HCT116 (cell line): ENCODE measurements around the gene FAM151A. TPM values are rescaled to one million over a fixed set of nuclear protein-coding genes. Genes with fewer than 3 reads are reported as not detected.

ENCODE experiments used
- ATAC-seq: fragments of 200-7000 bp; cut with Tn5 transposase; 2 replicates; pipeline ENCODE4 v1.9.1; 2020; ENCODE audit warnings: mild to moderate bottlenecking, moderate library complexity
- BruUV-seq: library from RNA; stranded (reverse); fragments of 400-500 nt; replicated peaks from 2 replicates; lab custom pipeline; 2021; lab: Mats Ljungman, UMichigan
- CTCF ChIA-PET: fragments of 300-600 bp; sonication (Branson Sonifier 250); formaldehyde crosslinking; loops from one replicate; lab custom pipeline; 2021; ENCODE audit warnings: antibody characterized with exemption; lab: Charles Lee
- POLR2A ChIA-PET: fragments of 300-600, 350-600 bp; sonication (Branson Sonifier 250); formaldehyde crosslinking; loops from one replicate; lab custom pipeline; 2021; ENCODE audit warnings: antibody characterized with exemption; lab: Charles Lee
- RAD21 ChIA-PET, 2 experiments: fragments of 300-600 bp; sonication (Branson Sonifier 250); formaldehyde crosslinking; loops; one replicate each; lab custom pipeline; 2023; ENCODE audit warnings: low total read pairs in 2 of 2; ENCODE audit not compliant: uncharacterized antibody in 2 of 2, unreplicated experiment in 2 of 2, low non-redundant PET in 1 of 2; lab: Charles Lee
- DNase-seq: peaks from one replicate; pipeline ENCODE4 v3.0.0-alpha.2; 2010; ENCODE audit warnings: low read depth, low spot score
- H2AFZ ChIP-seq: fragments of 200-600 bp; shearing (Covaris generic), sonication (generic); 2 replicates; pipeline ENCODE4 v1.6.1; 2017; ENCODE audit warnings: low read depth, mixed run types, mixed read lengths, antibody characterized with exemption, low read length; ENCODE audit not compliant: poor library complexity, severe bottlenecking
- H3K27ac ChIP-seq: 2 replicates; pipeline ENCODE4 v1.5.1; 2012; ENCODE audit warnings: low read depth, low read length
- H3K27me3 ChIP-seq: fragments of 200-600 bp; sonication (generic); 2 replicates; pipeline ENCODE4 v1.6.1; 2016; ENCODE audit warnings: mixed run types, low read length, mixed read lengths; ENCODE audit not compliant: insufficient read depth
- H3K36me3 ChIP-seq, 2 experiments: fragments of 200-500 bp in 1 of 2; fragments of 200-600 bp in 1 of 2; sonication (Bioruptor generic) in 1 of 2; sonication (generic) in 1 of 2; 2 replicates each; pipeline versions ENCODE4 v1.5.1 to v1.6.1; 2014 to 2016; ENCODE audit warnings: low read length in 2 of 2, inconsistent platforms in 1 of 2, mixed read lengths in 1 of 2, mixed run types in 1 of 2; ENCODE audit not compliant: insufficient read depth in 2 of 2, control insufficient read depth in 1 of 2
- H3K4me1 ChIP-seq, 2 experiments: fragments of 200-600 bp in 1 of 2; sonication (generic) in 1 of 2; 2 replicates each; pipeline versions ENCODE4 v1.5.1 to v1.6.1; 2012 to 2017; ENCODE audit warnings: low read length in 2 of 2, inconsistent platforms in 1 of 2, mild to moderate bottlenecking in 1 of 2, mixed read lengths in 1 of 2, mixed run types in 1 of 2, moderate library complexity in 1 of 2; ENCODE audit not compliant: insufficient read depth in 2 of 2, control insufficient read depth in 1 of 2
- H3K4me2 ChIP-seq: fragments of 200-600 bp; sonication (generic); 2 replicates; pipeline ENCODE4 v1.6.1; 2017; ENCODE audit warnings: mixed run types, low read length, mixed read lengths
- H3K4me3 ChIP-seq, 2 experiments: fragments of 200-600 bp in 1 of 2; sonication (generic) in 1 of 2; replicated peaks in 1 of 2; 2 replicates each; pipeline ENCODE4 v1.5.1; 2011 to 2016; ENCODE audit warnings: low read length in 2 of 2, control low read depth in 1 of 2, low read depth in 1 of 2, mild to moderate bottlenecking in 1 of 2, mixed read lengths in 1 of 2, mixed run types in 1 of 2
- H3K79me2 ChIP-seq: fragments of 200-600 bp; sonication (generic); 2 replicates; pipeline ENCODE4 v1.6.1; 2017; ENCODE audit warnings: mild to moderate bottlenecking, mixed run types, low read length, moderate library complexity, mixed read lengths; ENCODE audit not compliant: insufficient read depth
- H3K9ac ChIP-seq: fragments of 200-600 bp; sonication (generic); 2 replicates; pipeline ENCODE4 v1.6.1; 2016; ENCODE audit warnings: low read length, mixed read lengths
- H3K9me2 ChIP-seq: fragments of 200-600 bp; sonication (generic), shearing (Covaris generic); 2 replicates; pipeline ENCODE4 v1.6.1; 2017; ENCODE audit warnings: mixed run types, mild to moderate bottlenecking, moderate library complexity; ENCODE audit not compliant: insufficient read depth
- H3K9me3 ChIP-seq, 2 experiments: fragments of 200-500 bp in 1 of 2; fragments of 200-600 bp in 1 of 2; sonication (Bioruptor generic) in 1 of 2; sonication (generic) in 1 of 2; 2 replicates each; pipeline ENCODE4 v1.6.1; 2014 to 2017; ENCODE audit warnings: low read length in 2 of 2, mixed read lengths in 2 of 2, inconsistent platforms in 1 of 2, low read depth in 1 of 2, mild to moderate bottlenecking in 1 of 2, mixed run types in 1 of 2, moderate library complexity in 1 of 2; ENCODE audit not compliant: control insufficient read depth in 1 of 2, insufficient read depth in 1 of 2
- H4K20me1 ChIP-seq: fragments of 200-600 bp; sonication (generic), shearing (Covaris generic); 2 replicates; pipeline ENCODE4 v1.6.1; 2017; ENCODE audit warnings: mixed run types, mild to moderate bottlenecking, moderate library complexity; ENCODE audit not compliant: insufficient read depth
- ZFX ChIP-seq: fragments of 450-650 bp; IDR thresholded peaks from 2 replicates; pipeline ENCODE4 v1.6.1; 2017
- intact Hi-C: fragments of 100-400 bp; cut with micrococcal nuclease; formaldehyde crosslinking; loops from 2 replicates; pipeline ENCODE4 v1.10.0; 2022
- total RNA-seq: library from RNA; stranded (reverse); gene quantifications from one replicate; pipeline ENCODE4 v1.2.1, GENCODE V29; 2021; ENCODE audit not compliant: unreplicated experiment
- TF ChIP-seq, protein P1 (sequence below): IDR thresholded peaks from 2 replicates; pipeline ENCODE4 v1.6.1; 2012; ENCODE audit warnings: low read depth
- TF ChIP-seq, protein P2 (sequence below), 3 experiments: fragments of 200-600 bp in 1 of 3; sonication (generic) in 1 of 3; IDR thresholded peaks in 2 of 3; conservative IDR thresholded peaks in 1 of 3; 2 replicates each; pipeline ENCODE4 v1.5.1; 2012 to 2017; ENCODE audit warnings: low read depth in 2 of 3, low read length in 2 of 3, antibody characterized with exemption in 1 of 3, borderline replicate concordance in 1 of 3, control low read depth in 1 of 3, mild to moderate bottlenecking in 1 of 3, mixed read lengths in 1 of 3, mixed run types in 1 of 3, moderate library complexity in 1 of 3; ENCODE audit not compliant: insufficient read depth in 1 of 3

FAM151A gene
- total RNA-seq, 1 experiment from 2014 or later: not detected

DNA sequence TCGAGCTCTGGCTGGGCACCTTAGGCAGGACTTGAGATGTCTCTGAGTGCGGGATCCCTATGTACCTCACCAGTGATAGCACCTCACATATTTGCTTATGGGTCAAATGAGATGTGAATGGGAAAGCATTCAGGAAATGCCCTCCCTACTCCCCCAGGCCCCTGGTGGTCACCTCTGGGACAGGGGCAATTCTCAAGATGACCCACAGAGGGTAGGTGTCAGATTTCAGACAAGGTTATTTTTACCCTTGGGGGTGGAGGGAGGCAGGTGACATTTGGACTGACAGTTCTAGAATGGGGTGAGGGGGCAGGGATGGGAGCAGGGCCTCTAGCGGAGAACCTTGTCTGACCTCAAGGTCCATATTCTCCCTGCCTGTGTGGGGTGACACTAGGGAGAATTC, 48.2 kb downstream of the FAM151A start:
- CTCF ChIA-PET: no interaction called here
- peaks cover 47 to 56% of the 10 kb centered on the region in 2 experiments for H3K4me1 ChIP-seq
- H3K4me2 ChIP-seq: peak overlapping the region; percentile 40

More for the DNA sequence above, 48.2 kb downstream of the FAM151A start:
- POLR2A ChIA-PET: interaction anchor here (1.3 kb wide), 1 partner anchor 11 kb away, joined by 4 read pairs; no protein-coding TSS in a partner anchor
- Histone ChIP-seq H3K79me2 (no peaks in the 10 kb centered on the region), H3K4me3 (no peak overlapping the region), H4K20me1 (no peaks in the 10 kb centered on the region), H3K9me2 (no peaks in the 10 kb centered on the region), H2AFZ (no peak overlapping the region), H3K27me3 (no peaks in the 10 kb centered on the region), H3K36me3 (no peaks in the 10 kb centered on the region), H3K27ac (no peak overlapping the region), H3K9ac (no peak overlapping the region), H3K9me3 (no peaks in the 10 kb centered on the region)
- RAD21 ChIA-PET: no interaction called here
- no TSS peak for BruUV-seq
- peak; percentile 33; the same call in 1 of the 2 replicates for ATAC-seq
- TF ChIP-seq, protein P1, sequence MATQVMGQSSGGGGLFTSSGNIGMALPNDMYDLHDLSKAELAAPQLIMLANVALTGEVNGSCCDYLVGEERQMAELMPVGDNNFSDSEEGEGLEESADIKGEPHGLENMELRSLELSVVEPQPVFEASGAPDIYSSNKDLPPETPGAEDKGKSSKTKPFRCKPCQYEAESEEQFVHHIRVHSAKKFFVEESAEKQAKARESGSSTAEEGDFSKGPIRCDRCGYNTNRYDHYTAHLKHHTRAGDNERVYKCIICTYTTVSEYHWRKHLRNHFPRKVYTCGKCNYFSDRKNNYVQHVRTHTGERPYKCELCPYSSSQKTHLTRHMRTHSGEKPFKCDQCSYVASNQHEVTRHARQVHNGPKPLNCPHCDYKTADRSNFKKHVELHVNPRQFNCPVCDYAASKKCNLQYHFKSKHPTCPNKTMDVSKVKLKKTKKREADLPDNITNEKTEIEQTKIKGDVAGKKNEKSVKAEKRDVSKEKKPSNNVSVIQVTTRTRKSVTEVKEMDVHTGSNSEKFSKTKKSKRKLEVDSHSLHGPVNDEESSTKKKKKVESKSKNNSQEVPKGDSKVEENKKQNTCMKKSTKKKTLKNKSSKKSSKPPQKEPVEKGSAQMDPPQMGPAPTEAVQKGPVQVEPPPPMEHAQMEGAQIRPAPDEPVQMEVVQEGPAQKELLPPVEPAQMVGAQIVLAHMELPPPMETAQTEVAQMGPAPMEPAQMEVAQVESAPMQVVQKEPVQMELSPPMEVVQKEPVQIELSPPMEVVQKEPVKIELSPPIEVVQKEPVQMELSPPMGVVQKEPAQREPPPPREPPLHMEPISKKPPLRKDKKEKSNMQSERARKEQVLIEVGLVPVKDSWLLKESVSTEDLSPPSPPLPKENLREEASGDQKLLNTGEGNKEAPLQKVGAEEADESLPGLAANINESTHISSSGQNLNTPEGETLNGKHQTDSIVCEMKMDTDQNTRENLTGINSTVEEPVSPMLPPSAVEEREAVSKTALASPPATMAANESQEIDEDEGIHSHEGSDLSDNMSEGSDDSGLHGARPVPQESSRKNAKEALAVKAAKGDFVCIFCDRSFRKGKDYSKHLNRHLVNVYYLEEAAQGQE: no peak
- TF ChIP-seq, protein P2, sequence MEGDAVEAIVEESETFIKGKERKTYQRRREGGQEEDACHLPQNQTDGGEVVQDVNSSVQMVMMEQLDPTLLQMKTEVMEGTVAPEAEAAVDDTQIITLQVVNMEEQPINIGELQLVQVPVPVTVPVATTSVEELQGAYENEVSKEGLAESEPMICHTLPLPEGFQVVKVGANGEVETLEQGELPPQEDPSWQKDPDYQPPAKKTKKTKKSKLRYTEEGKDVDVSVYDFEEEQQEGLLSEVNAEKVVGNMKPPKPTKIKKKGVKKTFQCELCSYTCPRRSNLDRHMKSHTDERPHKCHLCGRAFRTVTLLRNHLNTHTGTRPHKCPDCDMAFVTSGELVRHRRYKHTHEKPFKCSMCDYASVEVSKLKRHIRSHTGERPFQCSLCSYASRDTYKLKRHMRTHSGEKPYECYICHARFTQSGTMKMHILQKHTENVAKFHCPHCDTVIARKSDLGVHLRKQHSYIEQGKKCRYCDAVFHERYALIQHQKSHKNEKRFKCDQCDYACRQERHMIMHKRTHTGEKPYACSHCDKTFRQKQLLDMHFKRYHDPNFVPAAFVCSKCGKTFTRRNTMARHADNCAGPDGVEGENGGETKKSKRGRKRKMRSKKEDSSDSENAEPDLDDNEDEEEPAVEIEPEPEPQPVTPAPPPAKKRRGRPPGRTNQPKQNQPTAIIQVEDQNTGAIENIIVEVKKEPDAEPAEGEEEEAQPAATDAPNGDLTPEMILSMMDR (IDR thresholded peaks at IDR 0.05 in 2 of 3, conservative IDR thresholded peaks at IDR 0.05 in 1 of 3; ENCODE audit: borderline replicate concordance in 1 of 3, insufficient read depth in 1 of 3, low read depth in 2 of 3, low read length in 2 of 3): peak in 2 of 3 experiments; percentile 26 to 38; a peak in 2 of 6 replicates
- TF ChIP-seq ZFX: no peak
- intact Hi-C loops: no loop called here
- no peak for DNase-seq
